Panc1 (cell line): ENCODE data around the gene APBB1. TPM values are rescaled to one million over a fixed set of nuclear protein-coding genes. Genes with fewer than 3 reads are reported as not detected.

ENCODE experiments used
- ATAC-seq: fragments of 200-7000 bp; cut with Tn5 transposase; 2 replicates; pipeline ENCODE4 v1.9.1; 2020; ENCODE audit warnings: mild to moderate bottlenecking, moderate library complexity
- BruUV-seq: library from RNA; stranded (reverse); fragments of 400-500 nt; replicated peaks from 2 replicates; lab custom pipeline; 2021; lab: Mats Ljungman, UMichigan
- CTCF ChIA-PET: fragments of 300-600 bp; sonication (Branson Sonifier 250); formaldehyde crosslinking; loops from one replicate; lab custom pipeline; 2022; ENCODE audit warnings: antibody characterized with exemption; lab: Charles Lee
- POLR2A ChIA-PET: fragments of 300-600 bp; sonication (Branson Sonifier 250); formaldehyde crosslinking; loops from one replicate; lab custom pipeline; 2022; ENCODE audit warnings: antibody characterized with exemption; lab: Charles Lee
- DNase-seq: peaks from one replicate; pipeline ENCODE4 v3.0.0-alpha.2; 2010; ENCODE audit warnings: low read depth, low spot score
- H3K27ac ChIP-seq: 2 replicates; pipeline ENCODE4 v1.5.1; 2011; ENCODE audit warnings: mild to moderate bottlenecking, low read length, inconsistent platforms
- H3K27me3 ChIP-seq: fragments of 200-500 bp; sonication (Bioruptor generic); 2 replicates; pipeline ENCODE4 v1.6.0; 2014; ENCODE audit warnings: low read length, inconsistent platforms; ENCODE audit not compliant: control insufficient read depth, insufficient read depth
- H3K36me3 ChIP-seq: fragments of 200-500 bp; sonication (Bioruptor generic); 2 replicates; pipeline ENCODE4 v1.5.1; 2014; ENCODE audit warnings: inconsistent platforms, mild to moderate bottlenecking, low read length, moderate library complexity; ENCODE audit not compliant: control insufficient read depth, insufficient read depth
- H3K4me1 ChIP-seq: 2 replicates; pipeline ENCODE4 v1.5.1; 2011; ENCODE audit warnings: inconsistent platforms, mild to moderate bottlenecking, low read length, moderate library complexity; ENCODE audit not compliant: control insufficient read depth, insufficient read depth
- H3K4me3 ChIP-seq, 2 experiments: 2 replicates each; pipeline ENCODE4 v1.5.1; 2011 to 2012; ENCODE audit warnings: low read depth in 2 of 2, low read length in 2 of 2, mild to moderate bottlenecking in 2 of 2, inconsistent platforms in 1 of 2, moderate library complexity in 1 of 2
- H3K9me3 ChIP-seq: fragments of 200-500 bp; sonication (Bioruptor generic); 2 replicates; pipeline ENCODE4 v1.5.1; 2014; ENCODE audit warnings: low read depth, mild to moderate bottlenecking, inconsistent platforms, low read length, moderate library complexity; ENCODE audit not compliant: control insufficient read depth, insufficient read depth
- CTCF ChIP-seq: fragments of 450-650 bp; IDR thresholded peaks from 2 replicates; pipeline ENCODE4 v1.5.1; 2017; ENCODE audit warnings: mild to moderate bottlenecking
- POLR2AphosphoS5 ChIP-seq: IDR thresholded peaks from 2 replicates; pipeline ENCODE4 v1.6.1; 2012; ENCODE audit warnings: mild to moderate bottlenecking, low read depth, low read length, moderate library complexity
- REST ChIP-seq, 2 experiments: IDR thresholded peaks; 2 replicates each; pipeline ENCODE4 v1.6.1; 2011 to 2012; ENCODE audit warnings: low read depth in 2 of 2, control low read depth in 1 of 2, low read length in 1 of 2, mild to moderate bottlenecking in 1 of 2, moderate library complexity in 1 of 2; ENCODE audit not compliant: insufficient read depth in 1 of 2
- SIN3A ChIP-seq: IDR thresholded peaks from 2 replicates; pipeline ENCODE4 v1.6.1; 2012; ENCODE audit warnings: low read depth, mild to moderate bottlenecking, low read length, moderate library complexity, borderline replicate concordance; ENCODE audit not compliant: insufficient read depth
- TCF7L2 ChIP-seq: IDR thresholded peaks from 2 replicates; pipeline ENCODE4 v1.6.1; 2011; ENCODE audit warnings: mild to moderate bottlenecking, low read depth, low read length, inconsistent platforms
- in situ Hi-C: cut with HindIII; loops from 2 replicates; pipeline ENCODE4 v1.10.0; 2016; ENCODE audit warnings: low sequenced_read_pairs, low pct_unique_long_range_greater_than_20kb
- intact Hi-C: fragments of 100-400 bp; cut with micrococcal nuclease; formaldehyde crosslinking; loops from one replicate; pipeline ENCODE4 v1.10.0; 2022; ENCODE audit not compliant: unreplicated experiment
- total RNA-seq: library from RNA; stranded (reverse); gene quantifications from one replicate; pipeline ENCODE4 v1.2.1, GENCODE V29; 2021; ENCODE audit not compliant: unreplicated experiment

Gene APBB1
- total RNA-seq, 1 experiment from 2014 or later: 9.6 TPM

- DNase-seq (no peak), ATAC-seq (no peak)
- no peaks in the 10 kb centered on the region for H3K9me3 ChIP-seq
- TF ChIP-seq POLR2AphosphoS5: no peak
- no peak for TF ChIP-seq TCF7L2
- TF ChIP-seq REST (IDR thresholded peaks at IDR 0.05; ENCODE audit: insufficient read depth in 1 of 2, low read depth in 2 of 2, low read length in 1 of 2): no peak
- no peak for TF ChIP-seq SIN3A
- no peak for TF ChIP-seq CTCF
- H3K4me3 ChIP-seq: no peak overlapping the region
- intact Hi-C loops: loop anchor here (5.0 kb wide), 1 partner anchor 65 kb away; no protein-coding TSS in a partner anchor
- ChIA-PET POLR2A (no interaction called here), CTCF (interaction anchor here (3.6 kb wide), 1 partner anchor 64 kb away, joined by 65 read pairs; no protein-coding TSS in a partner anchor)
- H3K27ac ChIP-seq: no peak overlapping the region
- BruUV-seq: no TSS peak
- in situ Hi-C loops: no loop called here
- H3K27me3 ChIP-seq: no peaks in the 10 kb centered on the region
- no peaks in the 10 kb centered on the region for H3K36me3 ChIP-seq
- no peaks in the 10 kb centered on the region for H3K4me1 ChIP-seq
Measured at GRCh38 chr11:6442441-6442840, 23.5 kb upstream of the APBB1 start.

GRCh38 chr11:6440906-6441358 is 22.0 kb upstream of the APBB1 start, which contains the start of gene HPX:
HPX (minus strand) TSS chr11:6440987; CDS start chr11:6440963, 24 bp downstream.
- intact Hi-C loops (loop anchor here (5.0 kb wide), 1 partner anchor 66 kb away; no protein-coding TSS in a partner anchor), in situ Hi-C loops (no loop called here)
- ChIA-PET POLR2A (no interaction called here), CTCF (interaction anchor here (1.5 kb wide), 1 partner anchor 62 kb away, joined by 5 read pairs; no protein-coding TSS in a partner anchor)
- Histone ChIP-seq H3K9me3 (no peaks in the 10 kb centered on the region), H3K4me3 (no peak within 1 kb of the TSS), H3K27ac (no peak within 1 kb of the TSS), H3K4me1 (no peaks in the 10 kb centered on the region), H3K36me3 (no peaks in the 10 kb centered on the region), H3K27me3 (no peaks in the 10 kb centered on the region)
- BruUV-seq: no TSS peak
- no peak for TF ChIP-seq POLR2AphosphoS5
- TF ChIP-seq SIN3A: no peak
- TF ChIP-seq CTCF: no peak
- no peak for TF ChIP-seq REST (IDR thresholded peaks at IDR 0.05; ENCODE audit: insufficient read depth in 1 of 2, low read depth in 2 of 2, low read length in 1 of 2)
- no peak for TF ChIP-seq TCF7L2
- DNase-seq: no peak
- no peak; the same call in 1 of the 2 replicates for ATAC-seq
